Measurements from ENCODE around the gene HMOX1. TPM values are rescaled to one million over a fixed set of nuclear protein-coding genes. Genes with fewer than 3 reads are reported as not detected.
"Not testable (repeated sequence)": the region's sequence is repeated elsewhere in the genome, so short reads cannot be mapped to it uniquely, and the experiment has no call there.

HMOX1 gene
- polyA plus RNA-seq, 1 donor from 2014 or later: not detected

DNA sequence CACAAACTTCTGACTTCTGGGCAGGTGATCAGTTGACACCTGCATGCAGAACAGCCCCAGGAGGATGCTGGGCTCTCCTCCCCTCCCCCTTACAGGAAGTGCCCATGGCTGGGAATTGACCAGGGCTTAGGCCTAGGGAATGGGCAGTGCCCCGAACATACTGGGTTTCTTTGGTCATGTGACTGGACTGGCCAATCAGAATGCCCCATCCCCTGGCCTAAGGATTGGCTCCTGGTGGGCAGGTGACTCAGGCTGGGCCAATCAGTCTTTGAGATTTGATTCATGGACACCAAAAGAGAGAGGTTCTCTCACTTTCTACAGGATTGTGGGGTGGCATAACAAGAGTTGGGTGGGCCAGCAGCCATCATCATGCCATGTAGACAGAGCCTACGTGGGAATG is 56.2 kb downstream of the HMOX1 start:
- Histone ChIP-seq H3K79me2 (replicated peaks; ENCODE audit: insufficient read depth, low read length) (no peaks in the 10 kb centered on the region), H3K27ac (ENCODE audit: low read length) (no peak overlapping the region), H2AFZ (ENCODE audit: low read depth, low read length) (no peak overlapping the region), H3K27me3 (ENCODE audit: insufficient read depth, low read depth, low read length) (no peaks in the 10 kb centered on the region), H3K9me2 (ENCODE audit: insufficient read depth, low read length) (no peaks in the 10 kb centered on the region), H4K20me1 (ENCODE audit: insufficient read depth) (no peaks in the 10 kb centered on the region), H3K9me3 (ENCODE audit: low read length) (peaks cover 5% of the 10 kb centered on the region), H3K4me3 (ENCODE audit: low read length) (no peak overlapping the region), H3K36me3 (ENCODE audit: insufficient read depth, low read length) (no peaks in the 10 kb centered on the region), H3F3A (ENCODE audit: insufficient read depth, low read length, poor library complexity, severe bottlenecking) (no peaks in the 10 kb centered on the region), H3K9ac (ENCODE audit: low read length) (no peak overlapping the region), H3K4me2 (ENCODE audit: low read length) (no peak overlapping the region)
- TF ChIP-seq RAD21 (conservative IDR thresholded peaks at IDR 0.05): no peak
- no peak for TF ChIP-seq TAF1 (IDR thresholded peaks at IDR 0.05; ENCODE audit: low read depth)
- no peak for TF ChIP-seq SMC3 (conservative IDR thresholded peaks at IDR 0.05; ENCODE audit: poor library complexity)
- TF ChIP-seq MXI1 (conservative IDR thresholded peaks at IDR 0.05; ENCODE audit: poor library complexity, severe bottlenecking): no peak

DNA sequence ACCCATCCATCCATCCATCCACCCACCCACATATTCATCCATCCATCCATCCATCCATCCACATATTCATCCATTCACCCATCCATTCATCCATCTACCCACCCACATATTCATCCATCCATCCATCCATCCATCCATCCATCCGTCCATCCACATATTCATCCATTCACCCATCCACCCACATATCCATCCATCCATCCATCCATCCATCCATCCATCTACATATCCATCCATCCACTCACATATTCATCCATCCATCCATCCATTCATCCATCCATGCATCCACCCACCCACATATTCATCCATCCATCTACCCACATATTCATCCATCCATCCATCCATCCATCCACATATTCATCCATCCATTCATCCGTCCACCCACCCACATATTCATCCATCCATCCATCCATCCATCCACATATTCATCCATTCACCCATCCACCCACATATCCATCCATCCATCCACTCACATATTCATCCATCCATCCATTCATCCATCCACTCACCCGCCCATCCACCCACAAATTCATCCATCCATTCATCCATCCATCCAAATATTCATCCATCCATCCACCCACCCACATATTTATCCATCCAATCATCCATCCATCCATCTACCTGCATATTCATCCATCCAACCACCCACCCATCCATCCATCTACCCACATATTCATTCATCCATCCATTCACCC is 57.9 kb downstream of the HMOX1 start:
- not testable (repeated sequence) for H3K27ac ChIP-seq (ENCODE audit: low read length); H3K4me2 ChIP-seq (ENCODE audit: low read length); H3F3A ChIP-seq (ENCODE audit: insufficient read depth, low read length, poor library complexity, severe bottlenecking); H3K9ac ChIP-seq (ENCODE audit: low read length); H3K9me2 ChIP-seq (ENCODE audit: insufficient read depth, low read length); H3K27me3 ChIP-seq (ENCODE audit: insufficient read depth, low read depth, low read length); H3K9me3 ChIP-seq (ENCODE audit: low read length); H3K36me3 ChIP-seq (ENCODE audit: insufficient read depth, low read length); H3K79me2 ChIP-seq (replicated peaks; ENCODE audit: insufficient read depth, low read length); H4K20me1 ChIP-seq (ENCODE audit: insufficient read depth); H2AFZ ChIP-seq (ENCODE audit: low read depth, low read length); H3K4me3 ChIP-seq (ENCODE audit: low read length)

DNA sequence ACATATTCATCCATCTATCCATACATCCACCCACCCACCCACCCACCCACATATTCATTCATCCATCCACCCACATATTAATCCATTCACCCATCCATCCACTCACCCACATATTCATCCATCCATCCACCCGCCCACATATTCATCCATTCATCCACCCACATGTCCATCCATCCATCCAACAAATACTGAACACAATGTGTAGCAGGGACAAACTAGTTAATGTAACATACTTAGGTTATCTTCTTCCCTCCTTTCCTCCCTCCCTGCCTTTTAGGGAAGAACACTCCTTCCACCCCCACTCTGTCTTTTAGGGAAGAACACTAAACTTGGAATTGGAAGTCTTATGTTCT is 58.4 kb downstream of the HMOX1 start:
- Histone ChIP-seq H3K27me3 (ENCODE audit: insufficient read depth, low read depth, low read length) (no peaks in the 10 kb centered on the region), H3K27ac (ENCODE audit: low read length) (no peak overlapping the region), H3K9me3 (ENCODE audit: low read length) (no peaks in the 10 kb centered on the region), H3K36me3 (ENCODE audit: insufficient read depth, low read length) (no peaks in the 10 kb centered on the region), H3K4me2 (ENCODE audit: low read length) (no peak overlapping the region), H3K79me2 (replicated peaks; ENCODE audit: insufficient read depth, low read length) (no peaks in the 10 kb centered on the region), H3K9ac (ENCODE audit: low read length) (no peak overlapping the region), H3F3A (ENCODE audit: insufficient read depth, low read length, poor library complexity, severe bottlenecking) (no peaks in the 10 kb centered on the region), H2AFZ (ENCODE audit: low read depth, low read length) (no peak overlapping the region), H3K9me2 (ENCODE audit: insufficient read depth, low read length) (no peaks in the 10 kb centered on the region), H3K4me3 (ENCODE audit: low read length) (no peak overlapping the region), H4K20me1 (ENCODE audit: insufficient read depth) (no peaks in the 10 kb centered on the region)
- TF ChIP-seq MXI1 (conservative IDR thresholded peaks at IDR 0.05; ENCODE audit: poor library complexity, severe bottlenecking): no peak
- no peak for TF ChIP-seq TAF1 (IDR thresholded peaks at IDR 0.05; ENCODE audit: low read depth)
- TF ChIP-seq, protein P1, sequence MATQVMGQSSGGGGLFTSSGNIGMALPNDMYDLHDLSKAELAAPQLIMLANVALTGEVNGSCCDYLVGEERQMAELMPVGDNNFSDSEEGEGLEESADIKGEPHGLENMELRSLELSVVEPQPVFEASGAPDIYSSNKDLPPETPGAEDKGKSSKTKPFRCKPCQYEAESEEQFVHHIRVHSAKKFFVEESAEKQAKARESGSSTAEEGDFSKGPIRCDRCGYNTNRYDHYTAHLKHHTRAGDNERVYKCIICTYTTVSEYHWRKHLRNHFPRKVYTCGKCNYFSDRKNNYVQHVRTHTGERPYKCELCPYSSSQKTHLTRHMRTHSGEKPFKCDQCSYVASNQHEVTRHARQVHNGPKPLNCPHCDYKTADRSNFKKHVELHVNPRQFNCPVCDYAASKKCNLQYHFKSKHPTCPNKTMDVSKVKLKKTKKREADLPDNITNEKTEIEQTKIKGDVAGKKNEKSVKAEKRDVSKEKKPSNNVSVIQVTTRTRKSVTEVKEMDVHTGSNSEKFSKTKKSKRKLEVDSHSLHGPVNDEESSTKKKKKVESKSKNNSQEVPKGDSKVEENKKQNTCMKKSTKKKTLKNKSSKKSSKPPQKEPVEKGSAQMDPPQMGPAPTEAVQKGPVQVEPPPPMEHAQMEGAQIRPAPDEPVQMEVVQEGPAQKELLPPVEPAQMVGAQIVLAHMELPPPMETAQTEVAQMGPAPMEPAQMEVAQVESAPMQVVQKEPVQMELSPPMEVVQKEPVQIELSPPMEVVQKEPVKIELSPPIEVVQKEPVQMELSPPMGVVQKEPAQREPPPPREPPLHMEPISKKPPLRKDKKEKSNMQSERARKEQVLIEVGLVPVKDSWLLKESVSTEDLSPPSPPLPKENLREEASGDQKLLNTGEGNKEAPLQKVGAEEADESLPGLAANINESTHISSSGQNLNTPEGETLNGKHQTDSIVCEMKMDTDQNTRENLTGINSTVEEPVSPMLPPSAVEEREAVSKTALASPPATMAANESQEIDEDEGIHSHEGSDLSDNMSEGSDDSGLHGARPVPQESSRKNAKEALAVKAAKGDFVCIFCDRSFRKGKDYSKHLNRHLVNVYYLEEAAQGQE (IDR thresholded peaks at IDR 0.05; ENCODE audit: borderline replicate concordance): no peak
- TF ChIP-seq SMC3 (conservative IDR thresholded peaks at IDR 0.05; ENCODE audit: poor library complexity): no peak
- TF ChIP-seq POLR2AphosphoS5 (IDR thresholded peaks at IDR 0.05): no peak
- no peak for TF ChIP-seq RAD21 (conservative IDR thresholded peaks at IDR 0.05)
- TF ChIP-seq EP300 (conservative IDR thresholded peaks at IDR 0.05; ENCODE audit: poor library complexity, severe bottlenecking): no peak
- TF ChIP-seq, protein P2, sequence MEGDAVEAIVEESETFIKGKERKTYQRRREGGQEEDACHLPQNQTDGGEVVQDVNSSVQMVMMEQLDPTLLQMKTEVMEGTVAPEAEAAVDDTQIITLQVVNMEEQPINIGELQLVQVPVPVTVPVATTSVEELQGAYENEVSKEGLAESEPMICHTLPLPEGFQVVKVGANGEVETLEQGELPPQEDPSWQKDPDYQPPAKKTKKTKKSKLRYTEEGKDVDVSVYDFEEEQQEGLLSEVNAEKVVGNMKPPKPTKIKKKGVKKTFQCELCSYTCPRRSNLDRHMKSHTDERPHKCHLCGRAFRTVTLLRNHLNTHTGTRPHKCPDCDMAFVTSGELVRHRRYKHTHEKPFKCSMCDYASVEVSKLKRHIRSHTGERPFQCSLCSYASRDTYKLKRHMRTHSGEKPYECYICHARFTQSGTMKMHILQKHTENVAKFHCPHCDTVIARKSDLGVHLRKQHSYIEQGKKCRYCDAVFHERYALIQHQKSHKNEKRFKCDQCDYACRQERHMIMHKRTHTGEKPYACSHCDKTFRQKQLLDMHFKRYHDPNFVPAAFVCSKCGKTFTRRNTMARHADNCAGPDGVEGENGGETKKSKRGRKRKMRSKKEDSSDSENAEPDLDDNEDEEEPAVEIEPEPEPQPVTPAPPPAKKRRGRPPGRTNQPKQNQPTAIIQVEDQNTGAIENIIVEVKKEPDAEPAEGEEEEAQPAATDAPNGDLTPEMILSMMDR (IDR thresholded peaks at IDR 0.05; ENCODE audit: poor library complexity, severe bottlenecking): no peak
- TF ChIP-seq EZH2 (IDR thresholded peaks at IDR 0.05; ENCODE audit: borderline replicate concordance, insufficient read depth, low read length, poor library complexity, severe bottlenecking): no peak
